Measurements from ENCODE around the gene POLG. TPM values are rescaled to one million over a fixed set of nuclear protein-coding genes. Genes with fewer than 3 reads are reported as not detected.

The POLG gene
- total and polyA plus RNA-seq, 2 experiments from 2014 or later = 28.8 to 74.1 TPM

GRCh38 chr15:89366656-89367393 lies 32.2 kb upstream of the POLG start:
- H3K4me1 Mint-ChIP-seq = peaks cover 25% of the 10 kb centered on the region
- no peak overlapping the region for H3K27ac Mint-ChIP-seq
- Histone ChIP-seq H3K9me2 (ENCODE audit: insufficient read depth) (no peaks in the 10 kb centered on the region), H4K20me1 (replicated peaks; ENCODE audit: insufficient read depth) (peaks cover 26% of the 10 kb centered on the region), H3K4me2 (peak overlapping the region; percentile 75), H2AFZ (peak overlapping the region; percentile 83), H3F3A (replicated peaks; ENCODE audit: low read depth) (peaks cover 16% of the 10 kb centered on the region; the same call in 1 of the 2 replicates), H3K4me1 (ENCODE audit: insufficient read depth) (peaks cover 31% of the 10 kb centered on the region), H3K79me2 (replicated peaks; ENCODE audit: insufficient read depth) (no peaks in the 10 kb centered on the region), H3K27ac (ENCODE audit: low read depth) (no peak overlapping the region), H3K36me3 (ENCODE audit: insufficient read depth) (no peaks in the 10 kb centered on the region; the same call in 1 of the 2 replicates), H3K27me3 (ENCODE audit: insufficient read depth) (peaks cover 100% of the 10 kb centered on the region), H3K4me3 (peak overlapping the region; percentile 50)
- TF ChIP-seq ZNF331 (CRISPR knock-in tag; IDR thresholded peaks at IDR 0.05; ENCODE audit: low read depth) (no peak), STAT1 (IDR thresholded peaks at IDR 0.05; ENCODE audit: unreplicated experiment) (no peak), EZH2 (IDR thresholded peaks at IDR 0.05; ENCODE audit: low read depth, unreplicated experiment) (peak; percentile 72)
- peaks cover 95% of the 10 kb centered on the region for H3K27me3 Mint-ChIP-seq (ENCODE audit: insufficient read depth, low read depth, poor library complexity)
- peaks cover 8% of the 10 kb centered on the region; the same call in 2 of the 3 replicates for H3K9me3 Mint-ChIP-seq
- ATAC-seq = no peak
- DNase-seq (ENCODE audit: low spot score) = no peak
- peak overlapping the region; percentile 55 for H3K4me3 Mint-ChIP-seq
- no peaks in the 10 kb centered on the region; the same call in 2 of the 3 replicates for H3K36me3 Mint-ChIP-seq (ENCODE audit: low read depth)

GRCh38 chr15:89365462-89366065 lies 30.9 kb upstream of the POLG start:
- DNase-seq (ENCODE audit: low spot score) = peak; percentile 42
- no peak overlapping the region for H3K4me3 ChIP-seq
- no peak overlapping the region; the same call in 2 of the 3 replicates for H3K4me3 Mint-ChIP-seq

DNA sequence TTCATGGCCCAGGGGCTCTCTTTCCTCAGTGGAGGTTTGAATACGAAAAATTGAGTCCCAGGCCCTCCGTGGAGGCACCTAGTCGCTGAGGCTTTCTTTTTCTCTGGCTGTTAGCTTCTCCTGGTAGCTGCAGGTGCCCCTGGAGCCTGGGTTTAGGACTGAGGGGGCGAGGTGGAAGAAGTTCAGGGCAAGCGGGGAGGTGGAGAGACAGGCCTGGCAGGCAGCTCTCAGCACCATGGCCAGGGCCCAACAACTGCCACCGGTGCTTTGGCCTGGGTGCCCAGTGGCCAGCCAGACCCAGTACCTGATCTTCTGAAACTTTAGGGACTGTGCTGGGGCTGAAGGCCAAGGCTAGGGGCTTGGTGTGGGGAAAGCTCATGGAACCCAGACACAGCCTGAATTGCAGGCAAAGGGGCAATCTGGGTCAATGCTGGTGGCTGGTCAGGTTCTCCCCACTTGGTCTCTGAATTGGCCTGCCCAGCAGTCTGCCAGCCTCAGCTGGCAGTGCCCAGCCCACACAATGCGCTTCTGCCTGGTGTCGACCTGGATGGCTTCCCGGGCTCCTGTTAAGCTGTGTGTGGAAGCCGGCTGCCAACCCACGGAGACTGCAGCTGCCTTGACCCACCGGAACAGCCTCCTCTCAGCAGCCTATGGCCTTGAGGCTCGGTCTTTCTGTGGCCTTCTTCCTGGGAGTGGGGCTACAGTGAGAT lies 30.3 kb upstream of the POLG start:
- peaks cover 33% of the 10 kb centered on the region for H3K4me1 Mint-ChIP-seq
- ATAC-seq (no peak), DNase-seq (ENCODE audit: low spot score) (no peak)
- peaks cover 32% of the 10 kb centered on the region for H4K20me1 ChIP-seq (replicated peaks; ENCODE audit: insufficient read depth)
- H3K27ac Mint-ChIP-seq = no peak overlapping the region
- H3K27me3 ChIP-seq (ENCODE audit: insufficient read depth) = peaks cover 100% of the 10 kb centered on the region
- H3K9me3 Mint-ChIP-seq = peaks cover 8% of the 10 kb centered on the region; the same call in 2 of the 3 replicates
- H3F3A ChIP-seq (replicated peaks; ENCODE audit: low read depth) = peaks cover 17% of the 10 kb centered on the region; the same call in 1 of the 2 replicates
- no peak overlapping the region for H3K27ac ChIP-seq (ENCODE audit: low read depth)
- H3K36me3 ChIP-seq (ENCODE audit: insufficient read depth) = no peaks in the 10 kb centered on the region; the same call in 1 of the 2 replicates
- H3K79me2 ChIP-seq (replicated peaks; ENCODE audit: insufficient read depth) = no peaks in the 10 kb centered on the region
- no peak overlapping the region for H3K4me3 Mint-ChIP-seq
- no peak overlapping the region for H3K4me2 ChIP-seq
- H3K9me2 ChIP-seq (ENCODE audit: insufficient read depth) = no peaks in the 10 kb centered on the region
- H3K27me3 Mint-ChIP-seq (ENCODE audit: insufficient read depth, low read depth, poor library complexity) = peaks cover 97% of the 10 kb centered on the region
- peaks cover 38% of the 10 kb centered on the region for H3K4me1 ChIP-seq (ENCODE audit: insufficient read depth)
- H3K36me3 Mint-ChIP-seq (ENCODE audit: low read depth) = peaks cover 3% of the 10 kb centered on the region; the same call in 1 of the 3 replicates
- no peak overlapping the region for H3K4me3 ChIP-seq
- no peak overlapping the region for H2AFZ ChIP-seq
- TF ChIP-seq, protein P1, sequence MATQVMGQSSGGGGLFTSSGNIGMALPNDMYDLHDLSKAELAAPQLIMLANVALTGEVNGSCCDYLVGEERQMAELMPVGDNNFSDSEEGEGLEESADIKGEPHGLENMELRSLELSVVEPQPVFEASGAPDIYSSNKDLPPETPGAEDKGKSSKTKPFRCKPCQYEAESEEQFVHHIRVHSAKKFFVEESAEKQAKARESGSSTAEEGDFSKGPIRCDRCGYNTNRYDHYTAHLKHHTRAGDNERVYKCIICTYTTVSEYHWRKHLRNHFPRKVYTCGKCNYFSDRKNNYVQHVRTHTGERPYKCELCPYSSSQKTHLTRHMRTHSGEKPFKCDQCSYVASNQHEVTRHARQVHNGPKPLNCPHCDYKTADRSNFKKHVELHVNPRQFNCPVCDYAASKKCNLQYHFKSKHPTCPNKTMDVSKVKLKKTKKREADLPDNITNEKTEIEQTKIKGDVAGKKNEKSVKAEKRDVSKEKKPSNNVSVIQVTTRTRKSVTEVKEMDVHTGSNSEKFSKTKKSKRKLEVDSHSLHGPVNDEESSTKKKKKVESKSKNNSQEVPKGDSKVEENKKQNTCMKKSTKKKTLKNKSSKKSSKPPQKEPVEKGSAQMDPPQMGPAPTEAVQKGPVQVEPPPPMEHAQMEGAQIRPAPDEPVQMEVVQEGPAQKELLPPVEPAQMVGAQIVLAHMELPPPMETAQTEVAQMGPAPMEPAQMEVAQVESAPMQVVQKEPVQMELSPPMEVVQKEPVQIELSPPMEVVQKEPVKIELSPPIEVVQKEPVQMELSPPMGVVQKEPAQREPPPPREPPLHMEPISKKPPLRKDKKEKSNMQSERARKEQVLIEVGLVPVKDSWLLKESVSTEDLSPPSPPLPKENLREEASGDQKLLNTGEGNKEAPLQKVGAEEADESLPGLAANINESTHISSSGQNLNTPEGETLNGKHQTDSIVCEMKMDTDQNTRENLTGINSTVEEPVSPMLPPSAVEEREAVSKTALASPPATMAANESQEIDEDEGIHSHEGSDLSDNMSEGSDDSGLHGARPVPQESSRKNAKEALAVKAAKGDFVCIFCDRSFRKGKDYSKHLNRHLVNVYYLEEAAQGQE (IDR thresholded peaks at IDR 0.05; ENCODE audit: unreplicated experiment) = peak; percentile 76
- TF ChIP-seq POLR2AphosphoS5 (IDR thresholded peaks at IDR 0.05; ENCODE audit: low read depth) = no peak
- TF ChIP-seq EZH2 (IDR thresholded peaks at IDR 0.05; ENCODE audit: low read depth, unreplicated experiment) = peak; percentile 51

More at GRCh38 chr15:89365462-89366065, 30.9 kb upstream of the POLG start:
- H3K79me2 ChIP-seq (replicated peaks; ENCODE audit: insufficient read depth) = no peaks in the 10 kb centered on the region
- no peak overlapping the region for H3K27ac ChIP-seq (ENCODE audit: low read depth)
- H3K27me3 ChIP-seq (ENCODE audit: insufficient read depth) = peaks cover 100% of the 10 kb centered on the region
- peaks cover 97% of the 10 kb centered on the region for H3K27me3 Mint-ChIP-seq (ENCODE audit: insufficient read depth, low read depth, poor library complexity)
- H3F3A ChIP-seq (replicated peaks; ENCODE audit: low read depth) = peaks cover 15% of the 10 kb centered on the region
- H3K9me3 Mint-ChIP-seq = peaks cover 8% of the 10 kb centered on the region; the same call in 2 of the 3 replicates
- no peaks in the 10 kb centered on the region; the same call in 1 of the 2 replicates for H3K36me3 ChIP-seq (ENCODE audit: insufficient read depth)
- peak; percentile 44 for TF ChIP-seq EZH2 (IDR thresholded peaks at IDR 0.05; ENCODE audit: low read depth, unreplicated experiment)
- no peak for TF ChIP-seq NANOG (IDR thresholded peaks at IDR 0.05; ENCODE audit: borderline replicate concordance)
- no peaks in the 10 kb centered on the region for H3K9me2 ChIP-seq (ENCODE audit: insufficient read depth)
- H3K36me3 Mint-ChIP-seq (ENCODE audit: low read depth) = peaks cover 3% of the 10 kb centered on the region; the same call in 1 of the 3 replicates
- H3K27ac Mint-ChIP-seq = no peak overlapping the region
- no peak for ATAC-seq
- peaks cover 32% of the 10 kb centered on the region for H3K4me1 Mint-ChIP-seq
- no peak overlapping the region for H2AFZ ChIP-seq
- H4K20me1 ChIP-seq (replicated peaks; ENCODE audit: insufficient read depth) = peaks cover 32% of the 10 kb centered on the region
- no peak overlapping the region for H3K4me2 ChIP-seq
- H3K4me1 ChIP-seq (ENCODE audit: insufficient read depth) = peaks cover 33% of the 10 kb centered on the region

Data from GM23338 (cell line).